Measurements from ENCODE around the gene AP1M1.

DNA sequence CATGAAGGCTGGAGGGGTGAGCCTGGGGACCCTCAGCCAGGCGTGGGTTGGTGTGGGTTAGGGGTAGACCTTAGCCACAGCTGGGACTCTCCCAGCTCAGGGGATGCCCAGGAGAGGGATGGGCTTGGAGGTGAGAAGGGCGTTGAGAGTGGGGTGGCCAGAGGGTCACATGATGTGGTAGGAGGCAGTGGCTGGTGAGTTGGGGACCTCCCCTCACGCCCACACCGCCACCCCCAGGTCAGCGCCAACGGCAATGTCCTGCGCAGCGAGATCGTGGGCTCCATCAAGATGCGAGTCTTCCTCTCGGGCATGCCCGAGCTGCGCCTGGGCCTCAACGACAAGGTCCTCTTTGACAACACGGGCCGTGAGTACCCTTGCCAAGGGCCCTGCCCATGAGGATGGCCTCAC, 28.5 kb downstream of the AP1M1 start:
- TF ChIP-seq POLR2A (IDR thresholded peaks at IDR 0.05), result no peak
- TF ChIP-seq, protein P1, sequence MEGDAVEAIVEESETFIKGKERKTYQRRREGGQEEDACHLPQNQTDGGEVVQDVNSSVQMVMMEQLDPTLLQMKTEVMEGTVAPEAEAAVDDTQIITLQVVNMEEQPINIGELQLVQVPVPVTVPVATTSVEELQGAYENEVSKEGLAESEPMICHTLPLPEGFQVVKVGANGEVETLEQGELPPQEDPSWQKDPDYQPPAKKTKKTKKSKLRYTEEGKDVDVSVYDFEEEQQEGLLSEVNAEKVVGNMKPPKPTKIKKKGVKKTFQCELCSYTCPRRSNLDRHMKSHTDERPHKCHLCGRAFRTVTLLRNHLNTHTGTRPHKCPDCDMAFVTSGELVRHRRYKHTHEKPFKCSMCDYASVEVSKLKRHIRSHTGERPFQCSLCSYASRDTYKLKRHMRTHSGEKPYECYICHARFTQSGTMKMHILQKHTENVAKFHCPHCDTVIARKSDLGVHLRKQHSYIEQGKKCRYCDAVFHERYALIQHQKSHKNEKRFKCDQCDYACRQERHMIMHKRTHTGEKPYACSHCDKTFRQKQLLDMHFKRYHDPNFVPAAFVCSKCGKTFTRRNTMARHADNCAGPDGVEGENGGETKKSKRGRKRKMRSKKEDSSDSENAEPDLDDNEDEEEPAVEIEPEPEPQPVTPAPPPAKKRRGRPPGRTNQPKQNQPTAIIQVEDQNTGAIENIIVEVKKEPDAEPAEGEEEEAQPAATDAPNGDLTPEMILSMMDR (IDR thresholded peaks at IDR 0.05), result no peak
- TF ChIP-seq POLR2AphosphoS5 (IDR thresholded peaks at IDR 0.05; ENCODE audit: insufficient read depth in 1 of 2, low read depth in 1 of 2), result no peak

Data from vagina (tissue), 2 donors.